Neural progenitor cell (in vitro differentiated cells): ENCODE measurements around the gene TEX2. TPM values are rescaled to one million over a fixed set of nuclear protein-coding genes. Genes with fewer than 3 reads are reported as not detected.
A peak's percentile ranks its signal among the peaks of the same experiment; 100 is the strongest.

ENCODE experiments used
- DNase-seq: peaks from one replicate; pipeline ENCODE4 v3.0.0-alpha.2; 2016; ENCODE audit warnings: low spot score
- H2AFZ ChIP-seq: fragments of 200-600 bp; sonication (generic); replicated peaks from 2 replicates; pipeline ENCODE4 v1.6.1; 2016; ENCODE audit warnings: antibody characterized with exemption
- H3F3A ChIP-seq: fragments of 200-600 bp; sonication (generic); 2 replicates; pipeline ENCODE4 v1.6.1; 2016; ENCODE audit warnings: antibody characterized with exemption, low read depth
- H3K27ac ChIP-seq: fragments of 200-600 bp; sonication (generic); 2 replicates; pipeline ENCODE4 v1.5.1; 2016; ENCODE audit warnings: mild to moderate bottlenecking
- H3K27me3 ChIP-seq: fragments of 200-600 bp; sonication (generic); 2 replicates; pipeline ENCODE4 v1.6.1; 2016; ENCODE audit warnings: mild to moderate bottlenecking, moderate library complexity
- H3K36me3 ChIP-seq: fragments of 200-600 bp; sonication (generic); 2 replicates; pipeline ENCODE4 v1.5.1; 2016
- H3K4me1 ChIP-seq: fragments of 200-600 bp; sonication (generic); 2 replicates; pipeline ENCODE4 v1.6.1; 2016; ENCODE audit warnings: mixed run types
- H3K4me2 ChIP-seq: fragments of 200-600 bp; sonication (generic); 2 replicates; pipeline ENCODE4 v1.6.1; 2016
- H3K4me3 ChIP-seq: fragments of 200-600 bp; sonication (generic); 2 replicates; pipeline ENCODE4 v1.5.1; 2016
- H3K79me2 ChIP-seq: fragments of 200-600 bp; sonication (generic); 2 replicates; pipeline ENCODE4 v1.6.1; 2016; ENCODE audit warnings: low read depth
- H3K9ac ChIP-seq: fragments of 200-600 bp; sonication (generic); 2 replicates; pipeline ENCODE4 v1.6.1; 2016
- H3K9me3 ChIP-seq: fragments of 200-600 bp; sonication (generic); 2 replicates; pipeline ENCODE4 v1.5.1; 2016; ENCODE audit warnings: low read depth
- H4K20me1 ChIP-seq: fragments of 200-600 bp; sonication (generic); 2 replicates; pipeline ENCODE4 v1.6.1; 2016; ENCODE audit warnings: low read depth
- H3K27ac Mint-ChIP-seq: 3 replicates; pipeline ENCODE4 v1.8.0; 2021; ENCODE audit warnings: mixed read lengths
- H3K27me3 Mint-ChIP-seq: 2 replicates; pipeline ENCODE4 v1.8.0; 2022; ENCODE audit warnings: low read depth, mild to moderate bottlenecking, inconsistent platforms, moderate library complexity, mixed read lengths; ENCODE audit not compliant: insufficient read depth
- H3K36me3 Mint-ChIP-seq: 3 replicates; pipeline ENCODE4 v1.8.0; 2021; ENCODE audit warnings: mixed read lengths
- H3K4me1 Mint-ChIP-seq: 3 replicates; pipeline ENCODE4 v1.8.0; 2021; ENCODE audit warnings: mixed read lengths
- H3K4me3 Mint-ChIP-seq: 3 replicates; pipeline ENCODE4 v1.8.0; 2021; ENCODE audit warnings: mild to moderate bottlenecking, moderate library complexity, mixed read lengths
- H3K9me3 Mint-ChIP-seq: 3 replicates; pipeline ENCODE4 v1.8.0; 2020; ENCODE audit warnings: mixed read lengths
- EZH2 ChIP-seq: fragments of 200-600 bp; sonication (generic); IDR thresholded peaks from 2 replicates; pipeline ENCODE4 v1.6.1; 2017; ENCODE audit warnings: antibody characterized with exemption, mild to moderate bottlenecking, moderate library complexity
- EZH2phosphoT487 ChIP-seq: fragments of 200-600 bp; sonication (generic); IDR thresholded peaks from 2 replicates; pipeline ENCODE4 v1.6.1; 2017; ENCODE audit warnings: antibody characterized with exemption
- total RNA-seq: library from RNA; depleted of rRNA; stranded (reverse); fragments of >200 nt; gene quantifications from 2 replicates; pipeline ENCODE4 v1.2.3, GENCODE V29; 2015; ENCODE audit warnings: low replicate concordance
- TF ChIP-seq, protein P1 (sequence below): fragments of 200-600 bp; sonication (generic); IDR thresholded peaks from 2 replicates; pipeline ENCODE4 v1.5.1; 2017; ENCODE audit warnings: antibody characterized with exemption, mild to moderate bottlenecking

TEX2 gene
- total RNA-seq, 1 donor from 2014 or later = 10.6 TPM

DNA sequence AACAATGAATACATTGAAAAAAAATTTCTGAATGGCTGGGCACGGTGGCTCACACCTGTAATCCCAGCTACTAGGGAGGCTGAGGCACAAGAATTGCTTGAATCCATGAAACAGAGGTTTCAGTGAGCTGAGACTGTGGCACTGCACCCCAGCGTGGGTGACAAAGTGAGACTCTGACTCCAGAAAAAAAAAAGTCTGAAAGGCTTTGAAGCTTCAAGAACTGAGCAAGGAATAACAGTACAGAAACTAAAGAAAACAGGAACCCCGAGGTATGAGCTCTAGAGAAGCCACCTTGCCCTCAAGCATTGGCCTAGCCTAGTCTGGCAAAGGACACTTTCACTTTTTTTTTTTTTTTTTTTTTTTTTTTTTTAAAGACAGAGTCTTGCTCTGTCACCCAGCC, 45.0 kb downstream of the TEX2 start:
- peaks cover 42% of the 10 kb centered on the region for H3K79me2 ChIP-seq
- H3K4me1 ChIP-seq = peaks cover 16% of the 10 kb centered on the region
- Mint-ChIP-seq H3K4me1 (peaks cover 17% of the 10 kb centered on the region), H3K4me3 (no peak overlapping the region), H3K27me3 (no peaks in the 10 kb centered on the region), H3K36me3 (peaks cover 13% of the 10 kb centered on the region), H3K27ac (no peak overlapping the region), H3K9me3 (peaks cover 4% of the 10 kb centered on the region)
- no peak for TF ChIP-seq EZH2
- TF ChIP-seq, protein P1, sequence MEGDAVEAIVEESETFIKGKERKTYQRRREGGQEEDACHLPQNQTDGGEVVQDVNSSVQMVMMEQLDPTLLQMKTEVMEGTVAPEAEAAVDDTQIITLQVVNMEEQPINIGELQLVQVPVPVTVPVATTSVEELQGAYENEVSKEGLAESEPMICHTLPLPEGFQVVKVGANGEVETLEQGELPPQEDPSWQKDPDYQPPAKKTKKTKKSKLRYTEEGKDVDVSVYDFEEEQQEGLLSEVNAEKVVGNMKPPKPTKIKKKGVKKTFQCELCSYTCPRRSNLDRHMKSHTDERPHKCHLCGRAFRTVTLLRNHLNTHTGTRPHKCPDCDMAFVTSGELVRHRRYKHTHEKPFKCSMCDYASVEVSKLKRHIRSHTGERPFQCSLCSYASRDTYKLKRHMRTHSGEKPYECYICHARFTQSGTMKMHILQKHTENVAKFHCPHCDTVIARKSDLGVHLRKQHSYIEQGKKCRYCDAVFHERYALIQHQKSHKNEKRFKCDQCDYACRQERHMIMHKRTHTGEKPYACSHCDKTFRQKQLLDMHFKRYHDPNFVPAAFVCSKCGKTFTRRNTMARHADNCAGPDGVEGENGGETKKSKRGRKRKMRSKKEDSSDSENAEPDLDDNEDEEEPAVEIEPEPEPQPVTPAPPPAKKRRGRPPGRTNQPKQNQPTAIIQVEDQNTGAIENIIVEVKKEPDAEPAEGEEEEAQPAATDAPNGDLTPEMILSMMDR = no peak
- TF ChIP-seq EZH2phosphoT487 = no peak
- no peaks in the 10 kb centered on the region for H4K20me1 ChIP-seq
- H3K4me2 ChIP-seq = no peak overlapping the region
- no peaks in the 10 kb centered on the region for H3K9me3 ChIP-seq
- no peak overlapping the region for H2AFZ ChIP-seq
- no peak for DNase-seq
- no peaks in the 10 kb centered on the region for H3K36me3 ChIP-seq
- H3K9ac ChIP-seq = no peak overlapping the region
- H3K27me3 ChIP-seq = no peaks in the 10 kb centered on the region
- H3K4me3 ChIP-seq = no peak overlapping the region
- H3K27ac ChIP-seq = no peak overlapping the region
- H3F3A ChIP-seq = peaks cover 5% of the 10 kb centered on the region

DNA sequence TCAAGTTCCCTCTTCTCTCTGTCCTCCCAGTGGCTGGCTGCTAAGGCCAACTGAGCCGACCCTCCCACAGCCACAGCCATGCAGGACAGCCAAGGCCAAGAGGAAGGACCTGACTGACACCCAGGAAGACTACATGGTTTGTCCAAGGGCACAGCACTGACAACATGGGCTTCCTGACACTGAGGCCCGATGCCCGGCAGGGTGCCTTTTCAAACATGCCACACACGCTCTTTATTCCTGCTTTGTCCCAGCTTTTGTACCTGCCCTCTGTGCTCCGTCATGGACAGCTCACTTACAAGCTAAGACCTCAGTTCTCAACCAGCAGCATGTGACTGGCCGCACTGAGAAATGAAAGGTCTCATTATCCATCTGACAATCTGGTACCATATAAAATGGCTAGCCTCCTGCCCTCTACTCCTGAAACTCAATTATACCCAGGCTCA, 45.8 kb downstream of the TEX2 start:
- H3K27me3 ChIP-seq = no peaks in the 10 kb centered on the region
- H3K9ac ChIP-seq = no peak overlapping the region
- no peak overlapping the region for H3K27ac ChIP-seq
- H3K9me3 ChIP-seq = no peaks in the 10 kb centered on the region
- no peak for DNase-seq
- no peak overlapping the region for H3K4me2 ChIP-seq
- H3K27me3 Mint-ChIP-seq = no peaks in the 10 kb centered on the region
- peak overlapping the region; percentile 91 for H3K27ac Mint-ChIP-seq
- no peaks in the 10 kb centered on the region for H4K20me1 ChIP-seq
- no peak overlapping the region for H3K4me3 Mint-ChIP-seq
- H3K36me3 Mint-ChIP-seq = peaks cover 17% of the 10 kb centered on the region
- peaks cover 4% of the 10 kb centered on the region for H3K9me3 Mint-ChIP-seq
- TF ChIP-seq, protein P1 = no peak
- TF ChIP-seq EZH2phosphoT487 (no peak), EZH2 (no peak)
- H3K4me3 ChIP-seq = no peak overlapping the region
- peaks cover 40% of the 10 kb centered on the region for H3K79me2 ChIP-seq
- peaks cover 16% of the 10 kb centered on the region for H3K4me1 ChIP-seq
- H3K4me1 Mint-ChIP-seq = peaks cover 18% of the 10 kb centered on the region
- peaks cover 5% of the 10 kb centered on the region for H3F3A ChIP-seq
- H2AFZ ChIP-seq = no peak overlapping the region
- no peaks in the 10 kb centered on the region for H3K36me3 ChIP-seq

DNA sequence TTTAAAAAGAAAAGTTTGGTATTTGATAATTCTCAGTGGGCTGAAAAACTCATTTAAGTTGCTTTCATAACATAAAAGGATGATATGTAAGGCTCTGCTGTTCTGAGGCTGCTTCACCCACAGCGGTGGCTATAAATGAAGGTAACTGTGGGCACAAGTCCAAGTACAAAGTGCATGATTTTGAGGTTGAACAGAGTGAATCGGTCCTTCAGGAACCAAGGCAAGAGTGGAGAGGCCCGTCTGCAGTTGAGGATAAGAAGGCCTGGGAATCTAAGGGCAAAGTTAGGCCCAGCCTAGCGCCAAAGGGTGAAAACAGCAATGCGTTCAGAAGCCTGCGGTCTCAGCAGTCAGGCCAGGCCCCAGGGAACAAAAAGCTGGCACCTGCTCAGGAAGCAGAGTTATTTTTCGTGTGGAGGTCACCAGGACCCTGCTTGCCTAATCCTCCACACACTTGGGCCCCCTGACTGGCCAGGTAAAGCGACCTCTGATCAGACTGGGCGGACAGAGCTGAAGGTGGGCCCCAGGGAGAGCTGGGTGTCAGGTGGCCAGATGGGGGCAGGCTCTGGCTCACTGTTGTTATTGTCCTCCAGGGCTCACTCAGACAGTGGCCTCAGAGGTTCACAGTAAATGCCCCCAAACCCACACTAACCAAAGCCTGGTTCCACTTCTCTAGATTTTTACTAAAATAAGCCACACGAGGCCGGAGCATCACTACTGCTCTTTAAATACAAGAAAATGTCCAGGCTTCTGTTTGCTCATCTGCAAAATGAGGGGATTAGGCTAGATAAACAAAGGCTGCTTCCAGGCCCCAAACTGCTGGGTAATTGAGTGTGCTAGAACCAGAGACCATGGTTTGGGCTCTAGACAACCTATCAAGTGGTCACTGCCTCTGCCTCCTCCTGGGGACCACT, 46.5 kb downstream of the TEX2 start:
- H2AFZ ChIP-seq = no peak overlapping the region
- no peaks in the 10 kb centered on the region for H4K20me1 ChIP-seq
- no peaks in the 10 kb centered on the region for H3K36me3 ChIP-seq
- no peaks in the 10 kb centered on the region for H3K9me3 ChIP-seq
- H3K4me1 ChIP-seq = peaks cover 16% of the 10 kb centered on the region
- peaks cover 5% of the 10 kb centered on the region for H3F3A ChIP-seq
- H3K9ac ChIP-seq = no peak overlapping the region
- no peak overlapping the region for H3K27ac ChIP-seq
- peak; percentile 36 for DNase-seq
- no peak overlapping the region for H3K4me3 Mint-ChIP-seq
- H3K27ac Mint-ChIP-seq = no peak overlapping the region
- peaks cover 4% of the 10 kb centered on the region for H3K9me3 Mint-ChIP-seq
- no peak overlapping the region for H3K4me3 ChIP-seq
- no peaks in the 10 kb centered on the region for H3K27me3 Mint-ChIP-seq
- peaks cover 18% of the 10 kb centered on the region for H3K36me3 Mint-ChIP-seq
- H3K27me3 ChIP-seq = no peaks in the 10 kb centered on the region
- H3K4me1 Mint-ChIP-seq = peaks cover 23% of the 10 kb centered on the region
- peaks cover 38% of the 10 kb centered on the region for H3K79me2 ChIP-seq
- no peak for TF ChIP-seq EZH2phosphoT487
- TF ChIP-seq, protein P1 = peak; percentile 29
- no peak overlapping the region for H3K4me2 ChIP-seq
